K562 (cell line): ENCODE measurements around the gene PPM1G. TPM values are rescaled to one million over a fixed set of nuclear protein-coding genes. Genes with fewer than 3 reads are reported as not detected.
A peak's percentile ranks its signal among the peaks of the same experiment; 100 is the strongest.

Experiments used
- DMBX1 ChIP-seq: fragments of 250-450 bp; sonication (Bioruptor Pico); IDR thresholded peaks from 2 replicates; pipeline ENCODE4 v1.8.0; 2022; ENCODE audit warnings: inconsistent platforms, mild to moderate bottlenecking, moderate library complexity, borderline replicate concordance
- E2F1 ChIP-seq: sonication (generic); formaldehyde crosslinking; IDR thresholded peaks from 2 replicates; pipeline ENCODE4 v1.8.1; 2023; ENCODE audit warnings: mild to moderate bottlenecking, missing genetic modification reagents, moderate library complexity
- GABPB2 ChIP-seq: fragments of 250-450 bp; sonication (Bioruptor Pico); conservative IDR thresholded peaks from 2 replicates; pipeline ENCODE4 v1.5.1; 2021; ENCODE audit warnings: mild to moderate bottlenecking
- HNRNPH1 ChIP-seq: fragments of 200-400 bp; formaldehyde crosslinking; optimal IDR thresholded peaks from 2 replicates; pipeline ENCODE3; 2017; ENCODE audit warnings: low read depth, mild to moderate bottlenecking, low read length, moderate library complexity
- IRF1 ChIP-seq: sonication (generic); formaldehyde crosslinking; IDR thresholded peaks from 2 replicates; pipeline ENCODE4 v1.8.0; 2022; ENCODE audit warnings: missing genetic modification reagents, mild to moderate bottlenecking, borderline replicate concordance
- JUNB ChIP-seq: fragments of 450-650 bp; formaldehyde crosslinking; conservative IDR thresholded peaks from 2 replicates; pipeline ENCODE4 v1.4.0; 2020; ENCODE audit warnings: mild to moderate bottlenecking
- KAT2B ChIP-seq: IDR thresholded peaks from one replicate; pipeline ENCODE4 v1.6.1; 2012; ENCODE audit warnings: low read depth, mild to moderate bottlenecking, control low read depth, inconsistent platforms, low read length, moderate library complexity
- KDM2B ChIP-seq: fragments of 250-450 bp; sonication (Bioruptor Pico); IDR thresholded peaks from 2 replicates; pipeline ENCODE4 v1.8.0; 2021; ENCODE audit warnings: mild to moderate bottlenecking, moderate library complexity
- KLF13 ChIP-seq: fragments of 450-650 bp; IDR thresholded peaks from 2 replicates; pipeline ENCODE4 v1.6.1; 2016; ENCODE audit warnings: missing genetic modification characterization, low read depth, mild to moderate bottlenecking, missing compliant biosample characterization, moderate library complexity, borderline replicate concordance
- PYGO2 ChIP-seq: fragments of 450-650 bp; IDR thresholded peaks from 2 replicates; pipeline ENCODE4 v1.6.1; 2016; ENCODE audit warnings: mild to moderate bottlenecking, missing genetic modification characterization, moderate library complexity, missing compliant biosample characterization
- SMARCA4 ChIP-seq: fragments of 450-650 bp; IDR thresholded peaks from 2 replicates; pipeline ENCODE4 v1.6.1; 2016
- TAF9B ChIP-seq: fragments of 450-650 bp; IDR thresholded peaks from 2 replicates; pipeline ENCODE4 v1.6.1; 2018; ENCODE audit warnings: mild to moderate bottlenecking; ENCODE audit not compliant: partially characterized antibody
- THAP7 ChIP-seq: fragments of 250-450 bp; sonication (Bioruptor Pico); IDR thresholded peaks from 2 replicates; pipeline ENCODE4 v1.5.0; 2021
- THRB ChIP-seq: fragments of 450-650 bp; formaldehyde crosslinking; conservative IDR thresholded peaks from 2 replicates; pipeline ENCODE4 v1.4.0; 2022; ENCODE audit warnings: mild to moderate bottlenecking, missing genetic modification characterization
- ZBTB9 ChIP-seq: fragments of 450-650 bp; formaldehyde crosslinking; IDR thresholded peaks from 2 replicates; pipeline ENCODE4 v1.4.0; 2020; ENCODE audit warnings: mild to moderate bottlenecking, moderate library complexity
- ZKSCAN8 ChIP-seq: fragments of 200-800 bp; sonication (Bioruptor generic); IDR thresholded peaks from 2 replicates; pipeline ENCODE4 v1.6.1; 2016; ENCODE audit warnings: missing genetic modification characterization, missing compliant biosample characterization
- ZNF274 ChIP-seq: IDR thresholded peaks from 2 replicates; pipeline ENCODE4 v1.6.1; 2011; ENCODE audit warnings: low read depth, mild to moderate bottlenecking, low read length, moderate library complexity, borderline replicate concordance
- ZNF354B ChIP-seq: fragments of 250-450 bp; sonication (Bioruptor Pico); IDR thresholded peaks from 2 replicates; pipeline ENCODE4 v1.4.0; 2020
- ZNF717 ChIP-seq: fragments of 250-450 bp; sonication (Bioruptor Pico); IDR thresholded peaks from 2 replicates; pipeline ENCODE4 v1.5.0; 2021
- polyA plus RNA-seq, 8 experiments: library from polyadenylated mRNA; depleted of rRNA in 4 of 8; stranded (reverse) in 5 of 8; unstranded in 3 of 8; fragments of >200 nt; fragmentation: Nextera tagmentation in 2 of 8; fragmentation: Illumina TruSeq in 1 of 8; extraction: Ambion mirVana in 2 of 8; extraction: Trizol in 1 of 8; gene quantifications; 2 replicates each; pipeline versions ENCODE4 v1.2.1 to v1.2.3, GENCODE V29; 2011 to 2014; ENCODE audit warnings: inconsistent platforms in 1 of 8, missing spikeins in 1 of 8
- total RNA-seq, 7 experiments: library from RNA; depleted of rRNA in 6 of 7; stranded (reverse); fragments of >200 nt in 6 of 7; fragmentation: Illumina TruSeq in 2 of 7; extraction: Trizol in 2 of 7; gene quantifications; 2 replicates each; pipeline versions ENCODE4 v1.2.1 to v1.2.3, GENCODE V29; 2011 to 2021; ENCODE audit warnings: low replicate concordance in 1 of 7
- TF ChIP-seq, protein P1 (sequence below), 2 experiments: fragments of 200-800 bp in 1 of 2; sonication (Bioruptor generic) in 1 of 2; sonication (generic) in 1 of 2; formaldehyde crosslinking in 1 of 2; IDR thresholded peaks in 1 of 2; conservative IDR thresholded peaks in 1 of 2; 2 replicates each; pipeline versions ENCODE4 v1.5.0 to v1.6.1; 2016 to 2020; ENCODE audit warnings: missing compliant biosample characterization in 1 of 2, missing genetic modification characterization in 1 of 2, missing genetic modification reagents in 1 of 2

PPM1G gene
- total and polyA plus RNA-seq, 9 of the 15 experiments (the other 6 are each of a cell fraction or from before 2014, with no cell fraction given), result 61.7 to 230 (median 153) TPM

GRCh38 chr2:27428978-27429541, 19.7 kb upstream of the PPM1G start (continued):
- TF ChIP-seq ZBTB9 (no peak), GABPB2 (no peak), ZNF274 (no peak), KLF13 (tag) (no peak), THRB (CRISPR knock-in tag) (no peak), JUNB (CRISPR knock-in tag) (no peak), ZKSCAN8 (CRISPR knock-in tag) (no peak), KAT2B (no peak), PYGO2 (no peak), IRF1 (CRISPR knock-in tag) (no peak), HNRNPH1 (no peak), ZNF717 (CRISPR knock-in tag) (no peak), DMBX1 (no peak), SMARCA4 (no peak), ZNF354B (CRISPR knock-in tag) (no peak), TAF9B (peak; percentile 34), KDM2B (CRISPR knock-in tag) (0 out of 2 replicates have a peak, but pooled peaks have one; percentile 67), THAP7 (CRISPR knock-in tag) (no peak), E2F1 (CRISPR knock-in tag) (no peak)
- TF ChIP-seq, protein P1, sequence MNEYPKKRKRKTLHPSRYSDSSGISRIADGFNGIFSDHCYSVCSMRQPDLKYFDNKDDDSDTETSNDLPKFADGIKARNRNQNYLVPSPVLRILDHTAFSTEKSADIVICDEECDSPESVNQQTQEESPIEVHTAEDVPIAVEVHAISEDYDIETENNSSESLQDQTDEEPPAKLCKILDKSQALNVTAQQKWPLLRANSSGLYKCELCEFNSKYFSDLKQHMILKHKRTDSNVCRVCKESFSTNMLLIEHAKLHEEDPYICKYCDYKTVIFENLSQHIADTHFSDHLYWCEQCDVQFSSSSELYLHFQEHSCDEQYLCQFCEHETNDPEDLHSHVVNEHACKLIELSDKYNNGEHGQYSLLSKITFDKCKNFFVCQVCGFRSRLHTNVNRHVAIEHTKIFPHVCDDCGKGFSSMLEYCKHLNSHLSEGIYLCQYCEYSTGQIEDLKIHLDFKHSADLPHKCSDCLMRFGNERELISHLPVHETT (CRISPR knock-in tag; conservative IDR thresholded peaks at IDR 0.05 in 1 of 2, IDR thresholded peaks at IDR 0.05 in 1 of 2), result peak in 1 of 2 experiments; percentile 73; a peak in 1 of 4 replicates
